Anterior cingulate cortex (tissue), 58 donors: Measurements from ENCODE around the gene APOL3.
"Not testable (repeated sequence)": the region's sequence is repeated elsewhere in the genome, so short reads cannot be mapped to it uniquely, and the experiment has no call there.

Experiments used
- DNase-seq, 58 donors: peaks; one replicate each; lab custom pipeline; 2025; lab: John Stamatoyannopoulos, UW

The APOL3 gene, protein sequence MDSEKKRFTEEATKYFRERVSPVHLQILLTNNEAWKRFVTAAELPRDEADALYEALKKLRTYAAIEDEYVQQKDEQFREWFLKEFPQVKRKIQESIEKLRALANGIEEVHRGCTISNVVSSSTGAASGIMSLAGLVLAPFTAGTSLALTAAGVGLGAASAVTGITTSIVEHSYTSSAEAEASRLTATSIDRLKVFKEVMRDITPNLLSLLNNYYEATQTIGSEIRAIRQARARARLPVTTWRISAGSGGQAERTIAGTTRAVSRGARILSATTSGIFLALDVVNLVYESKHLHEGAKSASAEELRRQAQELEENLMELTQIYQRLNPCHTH

DNA sequence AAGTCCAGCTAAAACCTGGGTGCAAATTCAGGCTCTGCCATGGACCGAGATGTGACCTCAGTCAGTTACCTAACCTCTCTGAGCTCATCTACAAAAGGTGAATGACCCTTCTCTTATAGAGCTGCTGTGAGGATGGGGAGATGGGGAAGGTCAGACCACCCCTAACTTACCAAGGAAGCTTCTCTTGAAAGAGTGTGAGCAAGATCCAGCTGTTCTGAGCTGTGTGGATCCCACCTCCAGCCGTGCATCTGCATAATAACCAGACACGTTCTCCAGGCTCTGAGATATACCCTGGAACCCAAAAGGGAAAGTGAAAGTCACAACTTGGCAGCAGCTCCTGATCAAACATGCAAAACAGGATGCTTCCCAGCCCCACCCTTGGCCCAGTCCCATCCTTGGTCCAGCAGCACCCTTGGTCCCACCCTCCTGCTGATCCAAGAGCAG lies at the start of gene APOL3:
Gene APOL3 (minus strand): TSS at position 257 of the 444 bp plus-strand sequence. CDS start 11,700 bp downstream, outside the sequence.
- DNase-seq, result no peak

GRCh38 chr22:36210224-36210623 lies 49.7 kb upstream of the APOL3 start:
- DNase-seq, result no peak

DNA sequence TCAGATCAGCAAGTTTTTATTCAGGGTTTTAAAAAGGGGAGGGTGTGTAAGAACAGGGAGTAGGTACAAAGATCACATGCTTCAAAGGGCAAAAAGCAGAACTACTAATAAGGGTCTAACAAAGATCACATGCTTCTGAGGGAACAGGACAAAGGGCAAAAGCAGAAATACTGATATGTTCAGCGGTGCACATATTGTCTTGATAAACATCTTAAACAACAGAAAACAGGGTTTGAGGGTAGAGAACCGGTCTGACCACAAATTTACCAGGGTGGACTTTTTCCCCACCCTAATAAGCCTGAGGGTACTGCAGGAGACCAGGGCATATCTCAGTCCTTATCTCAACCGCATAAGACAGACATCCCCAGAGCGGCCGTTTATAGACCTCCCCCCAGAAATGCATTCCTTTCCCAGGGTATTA lies 48.9 kb upstream of the APOL3 start:
- DNase-seq, result not testable (repeated sequence)

- no peak for DNase-seq
Observed at GRCh38 chr22:36208914-36209313, 48.4 kb upstream of the APOL3 start.

GRCh38 chr22:36208162-36208765 lies 47.7 kb upstream of the APOL3 start:
- DNase-seq, result no peak

GRCh38 chr22:36206255-36206654 lies 45.7 kb upstream of the APOL3 start:
- no peak for DNase-seq

GRCh38 chr22:36205573-36205972 lies 45.0 kb upstream of the APOL3 start:
- DNase-seq, result not testable (repeated sequence)

GRCh38 chr22:36204632-36205015 lies 44.1 kb upstream of the APOL3 start:
- no peak for DNase-seq

DNA sequence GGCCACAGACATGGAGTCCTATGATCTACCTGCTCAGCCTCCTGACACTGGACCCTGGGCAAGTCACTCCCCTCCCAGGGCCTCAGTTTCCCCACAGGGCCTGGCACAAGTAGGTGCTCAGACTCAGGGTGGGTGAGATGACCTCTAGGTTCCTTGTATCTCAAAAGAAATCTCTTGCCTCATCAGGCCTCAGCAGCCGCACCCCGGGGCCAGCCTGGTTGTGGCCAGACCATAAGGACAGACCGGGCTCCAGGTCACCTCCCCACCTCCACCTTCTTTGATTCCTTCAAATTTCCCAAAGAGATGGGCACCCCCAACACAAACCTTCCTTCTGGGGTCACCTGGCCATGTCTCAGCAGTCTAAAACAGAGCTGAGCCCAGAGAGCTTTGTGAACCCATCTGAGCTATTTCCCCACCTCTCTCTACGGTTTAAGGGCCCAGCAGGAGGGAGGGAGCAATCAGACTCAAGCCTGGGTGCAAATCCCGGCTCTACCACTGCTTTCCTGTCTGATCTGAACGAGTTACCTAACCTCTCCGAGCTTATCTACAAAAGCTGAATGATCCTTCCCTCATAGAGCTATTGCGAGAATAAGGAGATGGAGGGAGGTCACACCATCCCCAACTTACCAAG lies 43.6 kb upstream of the APOL3 start:
- DNase-seq, result no peak

DNA sequence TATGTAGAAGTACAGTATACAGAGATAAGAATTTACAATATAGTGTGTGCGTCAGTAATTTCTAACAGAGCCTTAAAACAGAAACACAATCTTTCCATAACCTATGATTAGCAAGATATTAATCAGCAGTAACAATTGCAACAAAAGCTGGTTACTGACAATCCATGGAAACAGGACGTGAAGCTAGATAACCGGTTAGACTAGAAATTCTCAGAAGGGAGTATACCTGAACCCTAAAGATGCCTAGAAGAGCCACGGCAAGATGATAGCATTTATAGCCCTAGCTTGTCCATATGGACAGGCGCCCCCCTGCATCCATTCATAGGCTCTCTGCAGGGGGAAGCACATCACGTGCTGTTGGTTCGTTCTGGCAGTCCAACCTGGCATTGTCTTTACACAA lies 42.9 kb upstream of the APOL3 start:
- not testable (repeated sequence) for DNase-seq

DNA sequence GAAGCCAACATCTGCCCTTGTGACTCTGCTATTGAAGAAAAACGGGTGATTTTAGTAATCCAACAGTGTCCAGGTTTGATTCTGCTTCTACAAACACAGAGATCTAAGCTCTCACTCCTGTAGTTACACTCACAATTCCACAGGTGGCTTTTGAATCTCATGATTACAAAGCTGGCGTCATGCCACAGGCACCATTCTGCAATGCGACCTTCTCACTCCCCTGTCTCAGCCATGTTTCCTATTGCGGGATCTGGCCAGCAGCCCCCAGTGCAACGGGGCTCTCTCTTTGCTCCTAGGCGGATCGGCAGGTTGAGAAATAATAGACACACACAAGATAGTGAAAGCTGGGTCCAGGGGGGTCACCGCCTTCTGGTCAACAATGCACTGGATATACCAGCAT lies 42.4 kb upstream of the APOL3 start:
- DNase-seq, result not testable (repeated sequence)

DNA sequence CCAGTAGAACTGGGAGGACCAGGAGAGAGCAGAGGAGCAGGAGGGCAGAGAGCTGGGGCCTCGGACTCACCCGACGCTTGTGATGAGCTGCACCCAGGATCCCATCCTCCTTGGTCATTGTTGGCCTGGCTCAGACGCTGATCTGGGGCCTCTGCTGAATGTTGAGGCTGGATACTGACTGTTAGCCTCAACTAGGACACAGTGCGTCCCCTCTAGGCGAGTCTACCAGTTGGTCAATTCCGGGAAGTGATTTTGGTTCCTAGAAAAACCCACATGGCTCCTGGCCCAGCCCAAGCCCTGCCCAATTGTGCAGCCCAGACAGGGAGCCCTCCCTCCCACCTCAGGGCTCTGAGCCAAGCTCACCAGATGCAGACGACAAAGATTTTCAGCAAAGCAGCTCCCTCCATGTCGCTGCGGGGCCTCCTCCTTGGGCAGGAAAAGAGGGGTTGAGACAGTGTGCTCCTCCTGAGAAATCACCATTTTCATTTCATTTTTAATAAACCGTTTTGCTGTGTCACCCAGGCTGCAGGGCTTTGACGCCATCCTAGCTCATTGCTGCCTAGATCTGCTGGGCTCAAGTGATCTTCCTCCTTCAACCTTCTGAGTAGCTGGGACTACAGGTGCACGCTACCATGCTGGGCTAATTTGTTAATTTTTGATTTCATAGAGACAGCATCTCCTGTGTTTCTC lies 41.2 kb upstream of the APOL3 start, which contains the start of gene APOL4:
Gene APOL4 (minus strand): TSS at position 180 of the 690 bp plus-strand sequence. CDS start 75 bp downstream, at position 105.
- peak in 11 of 58 donors; percentile 5 to 87 (median 20) for DNase-seq

DNA sequence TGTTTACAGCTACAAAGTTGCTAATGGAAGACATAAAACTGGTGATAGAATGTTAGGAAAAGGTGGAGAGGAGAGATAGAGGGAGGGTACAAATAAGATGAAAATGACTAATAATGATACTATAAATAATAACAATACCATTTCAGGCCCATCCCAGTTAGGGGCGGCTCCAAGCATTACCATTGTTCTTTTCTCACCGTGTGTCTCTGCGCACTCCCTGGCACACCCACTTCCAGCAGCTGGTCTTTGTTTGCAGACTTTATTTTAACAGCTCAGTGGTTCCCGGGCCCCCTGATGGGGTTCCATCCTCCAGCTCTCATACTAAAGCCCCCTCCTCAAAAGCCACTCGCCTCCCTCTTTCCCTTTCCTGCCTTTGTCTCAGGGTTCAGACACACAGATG lies 40.5 kb upstream of the APOL3 start:
- not testable (repeated sequence) for DNase-seq

GRCh38 chr22:36199001-36199551 lies 38.5 kb upstream of the APOL3 start:
- DNase-seq, result no peak

- DNase-seq, result no peak
Observed at GRCh38 chr22:36198536-36198935, 38.0 kb upstream of the APOL3 start.

- no peak for DNase-seq
Observed at GRCh38 chr22:36197514-36198146, 37.1 kb upstream of the APOL3 start.

GRCh38 chr22:36197065-36197440 lies 36.5 kb upstream of the APOL3 start:
- peak in 8 of 58 donors; percentile 4 to 37 (median 12) for DNase-seq

DNA sequence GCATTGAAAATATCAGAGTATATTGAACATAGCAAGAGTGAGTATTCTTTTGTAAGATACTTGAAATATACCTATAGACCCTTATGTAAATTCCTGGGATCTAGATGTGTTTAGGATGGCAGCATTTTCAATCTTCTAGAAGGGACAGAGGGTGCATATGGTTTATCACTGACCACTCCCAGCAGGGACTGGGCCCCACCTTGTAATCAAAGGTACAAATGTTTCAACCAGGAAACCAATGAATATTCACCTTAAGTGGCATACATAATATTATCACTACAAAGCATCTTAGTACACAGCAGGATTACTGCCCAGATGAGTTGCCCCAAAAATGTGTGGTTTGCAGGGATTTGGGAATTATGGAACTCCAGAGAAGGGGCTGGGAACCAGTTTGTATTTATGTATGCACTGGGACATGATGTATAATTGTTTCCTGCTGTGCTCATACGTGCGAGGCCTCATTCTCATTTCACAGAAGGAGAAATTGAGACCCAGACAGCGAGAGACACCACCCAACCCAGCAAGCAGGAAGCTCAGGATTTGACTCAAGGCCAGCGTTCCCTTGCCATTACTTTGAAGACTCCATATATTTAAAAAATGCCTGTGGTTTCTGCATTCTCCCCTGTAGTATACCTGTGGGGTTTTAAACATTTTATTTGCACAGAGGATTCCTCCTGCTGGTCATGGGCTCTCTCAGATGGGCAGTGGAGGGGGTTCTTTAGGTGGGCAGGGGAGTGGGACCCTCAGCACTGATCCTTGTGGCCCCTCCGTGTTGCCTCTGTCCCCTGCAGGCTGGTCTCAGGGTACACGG lies 35.9 kb upstream of the APOL3 start:
- DNase-seq, result no peak

DNA sequence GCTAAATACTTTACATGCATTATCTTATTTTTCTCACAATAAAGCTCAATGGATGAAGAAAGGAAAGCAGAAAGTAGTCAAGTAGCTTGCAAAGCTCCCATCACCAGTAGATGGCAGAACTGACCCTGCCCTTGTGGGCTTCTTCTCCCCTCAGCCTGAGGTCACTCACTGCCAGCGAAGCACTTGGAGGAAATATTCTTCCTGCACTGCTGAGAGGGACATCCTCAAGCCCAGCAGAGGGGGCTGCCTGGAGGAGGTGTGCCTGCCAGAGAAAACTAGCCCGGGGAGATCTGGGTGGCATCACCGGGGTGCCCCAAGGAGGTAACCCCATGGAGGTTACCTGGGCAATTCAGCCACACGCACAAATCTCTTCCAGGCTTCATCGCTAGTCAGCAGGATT lies 34.4 kb upstream of the APOL3 start:
- peak in 34 of 58 donors; percentile 8 to 65 (median 32) for DNase-seq
